ENCODE results near the gene TMEM150A. TPM values are rescaled to one million over a fixed set of nuclear protein-coding genes. Genes with fewer than 3 reads are reported as not detected.

Gene TMEM150A
- total and polyA plus RNA-seq, 2 donors from 2014 or later, result 23.1 to 61.2 TPM

GRCh38 chr2:85550486-85550885 lies 52.0 kb downstream of the TMEM150A start:
- intact Hi-C loops (cut with DNase I), result loop anchor here (5.0 kb wide), 1 partner anchor 128 kb away; no protein-coding TSS in a partner anchor
- TF ChIP-seq CTCF (IDR thresholded peaks at IDR 0.05; ENCODE audit: borderline replicate concordance, extremely low read depth, insufficient read depth), result no peak
- no peak for FAIRE-seq
- peaks cover 0 to 8% (median 0%) of the 10 kb centered on the region in 3 donors for H3K4me1 ChIP-seq (ENCODE audit: control insufficient read depth in 2 of 3, insufficient read depth in 2 of 3, low read depth in 1 of 3, low read length in 3 of 3)
- no peak overlapping the region for H3K4me3 ChIP-seq (ENCODE audit: low read length in 3 of 3)
- DNase-seq, result no peak
- no peak overlapping the region for H3K9ac ChIP-seq (ENCODE audit: low read length in 3 of 3)
- H3K27ac ChIP-seq (ENCODE audit: low read depth in 2 of 2, low read length in 2 of 2), result peak overlapping the region; percentile 26 to 60
- no peaks in the 10 kb centered on the region for H3K27me3 ChIP-seq (ENCODE audit: control insufficient read depth, insufficient read depth, low read length)
- peaks cover 14 to 49% (median 26%) of the 10 kb centered on the region in 3 donors for H3K36me3 ChIP-seq (ENCODE audit: control insufficient read depth in 2 of 3, insufficient read depth in 3 of 3, low read length in 3 of 3)
- H3K9me3 ChIP-seq (ENCODE audit: control insufficient read depth in 2 of 3, insufficient read depth in 1 of 3, low read length in 3 of 3), result no peaks in the 10 kb centered on the region

GRCh38 chr2:85549826-85550225 lies 52.7 kb downstream of the TMEM150A start:
- DNase-seq (peak in 3 of 5 donors; percentile 47 to 76 (median 61)), FAIRE-seq (no peak)
- Histone ChIP-seq H3K27ac (ENCODE audit: low read depth in 2 of 2, low read length in 2 of 2) (peak overlapping the region; percentile 26 to 60), H3K27me3 (ENCODE audit: control insufficient read depth, insufficient read depth, low read length) (no peaks in the 10 kb centered on the region), H3K9ac (ENCODE audit: low read length in 3 of 3) (no peak overlapping the region), H3K9me3 (ENCODE audit: control insufficient read depth in 2 of 3, insufficient read depth in 1 of 3, low read length in 3 of 3) (no peaks in the 10 kb centered on the region), H3K4me3 (ENCODE audit: low read length in 3 of 3) (no peak overlapping the region), H3K36me3 (ENCODE audit: control insufficient read depth in 2 of 3, insufficient read depth in 3 of 3, low read length in 3 of 3) (peaks cover 16 to 49% (median 25%) of the 10 kb centered on the region in 3 donors), H3K4me1 (ENCODE audit: control insufficient read depth in 2 of 3, insufficient read depth in 2 of 3, low read depth in 1 of 3, low read length in 3 of 3) (peaks cover 0 to 8% (median 0%) of the 10 kb centered on the region in 3 donors)
- TF ChIP-seq CTCF (IDR thresholded peaks at IDR 0.05; ENCODE audit: borderline replicate concordance, extremely low read depth, insufficient read depth), result no peak
- intact Hi-C loops (cut with DNase I), result loop anchor here (5.0 kb wide), 1 partner anchor 128 kb away; no protein-coding TSS in a partner anchor

GRCh38 chr2:85549095-85549494 lies 53.4 kb downstream of the TMEM150A start:
- DNase-seq, result no peak
- Histone ChIP-seq H3K9ac (ENCODE audit: low read length in 3 of 3) (no peak overlapping the region), H3K4me3 (ENCODE audit: low read length in 3 of 3) (no peak overlapping the region), H3K27me3 (ENCODE audit: control insufficient read depth, insufficient read depth, low read length) (no peaks in the 10 kb centered on the region), H3K9me3 (ENCODE audit: control insufficient read depth in 2 of 3, insufficient read depth in 1 of 3, low read length in 3 of 3) (no peaks in the 10 kb centered on the region), H3K27ac (ENCODE audit: low read depth in 2 of 2, low read length in 2 of 2) (no peak overlapping the region), H3K4me1 (ENCODE audit: control insufficient read depth in 2 of 3, insufficient read depth in 2 of 3, low read depth in 1 of 3, low read length in 3 of 3) (peaks cover 0 to 8% (median 0%) of the 10 kb centered on the region in 3 donors), H3K36me3 (ENCODE audit: control insufficient read depth in 2 of 3, insufficient read depth in 3 of 3, low read length in 3 of 3) (peaks cover 14 to 46% (median 27%) of the 10 kb centered on the region in 3 donors)
- TF ChIP-seq CTCF (IDR thresholded peaks at IDR 0.05; ENCODE audit: borderline replicate concordance, extremely low read depth, insufficient read depth), result no peak
- intact Hi-C loops (cut with DNase I), result no loop called here
- FAIRE-seq, result no peak

GRCh38 chr2:85548608-85548900 lies 53.9 kb downstream of the TMEM150A start:
- Histone ChIP-seq H3K4me1 (ENCODE audit: control insufficient read depth in 2 of 3, insufficient read depth in 2 of 3, low read depth in 1 of 3, low read length in 3 of 3) (peaks cover 0 to 8% (median 0%) of the 10 kb centered on the region in 3 donors), H3K4me3 (ENCODE audit: low read length in 3 of 3) (no peak overlapping the region), H3K27ac (ENCODE audit: low read depth in 2 of 2, low read length in 2 of 2) (no peak overlapping the region), H3K9me3 (ENCODE audit: control insufficient read depth in 2 of 3, insufficient read depth in 1 of 3, low read length in 3 of 3) (no peaks in the 10 kb centered on the region), H3K27me3 (ENCODE audit: control insufficient read depth, insufficient read depth, low read length) (no peaks in the 10 kb centered on the region), H3K9ac (ENCODE audit: low read length in 3 of 3) (no peak overlapping the region), H3K36me3 (ENCODE audit: control insufficient read depth in 2 of 3, insufficient read depth in 3 of 3, low read length in 3 of 3) (peaks cover 11 to 48% (median 27%) of the 10 kb centered on the region in 3 donors)
- FAIRE-seq, result no peak
- DNase-seq, result no peak
- no peak for TF ChIP-seq CTCF (IDR thresholded peaks at IDR 0.05; ENCODE audit: borderline replicate concordance, extremely low read depth, insufficient read depth)
- intact Hi-C loops (cut with DNase I), result no loop called here
